GM21526 (cell line): ENCODE measurements around the gene CEP135.
"Not testable (repeated sequence)": the region's sequence is repeated elsewhere in the genome, so short reads cannot be mapped to it uniquely, and the experiment has no call there.

Source experiments
- ATAC-seq: cut with Tn5 transposase; IDR thresholded peaks from one replicate; pipeline ENCODE4 v1.9.1; 2021; ENCODE audit warnings: moderate library complexity; ENCODE audit not compliant: unreplicated experiment, low FRiP score

CEP135 gene

DNA sequence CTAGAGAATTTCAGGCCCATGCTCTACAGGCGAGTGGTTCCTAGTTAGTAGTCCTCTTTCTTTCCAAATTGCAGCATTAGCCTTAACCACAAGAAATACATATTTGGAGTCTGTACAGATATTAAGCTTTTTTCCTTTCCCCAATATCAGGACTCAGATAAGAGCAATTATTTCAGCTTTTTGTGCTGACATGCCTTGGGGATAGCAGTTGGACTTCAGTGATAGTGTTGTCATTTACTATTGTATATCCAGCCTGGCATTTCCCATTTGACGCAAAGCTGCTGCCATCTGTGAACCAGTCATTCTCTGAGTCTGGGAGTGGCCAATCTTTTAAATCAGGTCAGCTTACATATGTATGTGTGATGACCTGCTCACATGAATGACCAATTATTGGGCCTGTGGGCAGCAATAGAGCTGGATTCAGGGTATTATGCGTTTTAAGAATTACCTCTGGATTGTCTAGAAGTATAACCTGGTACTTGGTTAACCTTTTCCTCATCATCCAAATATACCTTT is 6.8 kb upstream of the CEP135 start:
- ATAC-seq, result no peak

- ATAC-seq, result peak; percentile 47
Observed at GRCh38 chr4:55947254-55947882, 1.4 kb upstream of the CEP135 start.

DNA sequence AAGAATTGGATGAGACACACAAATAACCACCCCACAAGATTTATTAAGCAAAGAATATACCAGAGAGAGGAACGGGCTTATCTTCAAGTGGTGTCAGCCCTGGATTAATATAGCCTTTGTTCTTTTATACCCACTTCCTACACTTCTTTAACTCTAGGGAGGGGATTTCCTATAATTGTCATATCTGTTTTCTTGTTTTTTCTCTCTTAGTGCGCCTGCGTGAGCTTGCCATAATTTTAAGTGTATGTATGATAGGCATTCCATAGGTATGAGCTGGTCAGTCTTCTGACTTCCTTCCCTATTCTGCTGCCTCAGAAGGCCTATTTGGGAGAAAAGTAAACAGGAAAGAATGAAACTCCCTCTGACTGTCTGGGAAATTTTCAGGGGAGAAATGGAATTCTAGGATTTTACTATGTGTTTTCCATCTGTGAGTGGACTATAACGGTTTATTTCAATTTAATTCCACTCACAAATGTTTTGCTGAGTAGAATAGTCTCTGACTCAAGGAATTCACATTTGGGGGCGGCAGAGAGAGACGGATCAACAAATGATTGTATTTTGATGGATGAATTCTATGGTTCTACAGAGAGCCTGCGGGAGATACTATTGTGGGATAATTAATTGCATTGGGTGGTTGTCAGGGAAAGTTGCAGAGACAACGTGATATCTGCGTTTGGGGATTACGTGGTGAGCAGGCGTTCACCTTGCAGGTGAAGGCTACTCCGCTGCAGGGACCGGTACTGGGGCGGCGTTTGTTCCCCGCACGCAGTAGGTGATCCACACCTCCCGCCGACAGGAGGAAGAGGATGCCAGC is 626 bp upstream of the CEP135 start:
- ATAC-seq, result peak; percentile 8

GRCh38 chr4:55949482-55949802 is 697 bp downstream of the CEP135 start:
- no peak for ATAC-seq

- no peak for ATAC-seq
Observed at GRCh38 chr4:55951191-55951922, 2.6 kb downstream of the CEP135 start.

- ATAC-seq, result no peak
Observed at GRCh38 chr4:55955710-55956109, 7.0 kb downstream of the CEP135 start.

DNA sequence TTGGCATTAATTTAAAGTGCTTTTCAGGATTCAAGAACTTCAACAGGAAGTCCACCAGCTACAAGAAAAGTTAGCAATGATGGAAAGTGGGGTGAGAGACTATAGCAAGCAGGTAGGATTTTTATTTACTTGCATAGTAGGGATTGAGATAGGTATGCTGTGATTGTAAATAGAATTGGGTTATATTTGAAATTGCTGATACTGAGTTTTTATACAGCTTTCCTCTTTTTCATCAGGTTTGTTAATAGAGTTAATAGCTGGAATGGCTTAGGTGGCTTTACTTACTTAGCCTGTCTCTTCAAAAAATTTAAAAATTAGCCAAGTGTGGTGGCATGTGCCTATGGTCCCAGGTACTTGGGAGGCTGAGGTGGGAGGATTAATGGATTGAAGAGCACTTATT is 10.9 kb downstream of the CEP135 start:
- no peak for ATAC-seq

GRCh38 chr4:55964046-55964445 is 15.3 kb downstream of the CEP135 start:
- ATAC-seq, result no peak

- ATAC-seq, result no peak
Observed at GRCh38 chr4:55965585-55965984, 16.8 kb downstream of the CEP135 start.

GRCh38 chr4:55966324-55966723 is 17.6 kb downstream of the CEP135 start:
- not testable (repeated sequence) for ATAC-seq

DNA sequence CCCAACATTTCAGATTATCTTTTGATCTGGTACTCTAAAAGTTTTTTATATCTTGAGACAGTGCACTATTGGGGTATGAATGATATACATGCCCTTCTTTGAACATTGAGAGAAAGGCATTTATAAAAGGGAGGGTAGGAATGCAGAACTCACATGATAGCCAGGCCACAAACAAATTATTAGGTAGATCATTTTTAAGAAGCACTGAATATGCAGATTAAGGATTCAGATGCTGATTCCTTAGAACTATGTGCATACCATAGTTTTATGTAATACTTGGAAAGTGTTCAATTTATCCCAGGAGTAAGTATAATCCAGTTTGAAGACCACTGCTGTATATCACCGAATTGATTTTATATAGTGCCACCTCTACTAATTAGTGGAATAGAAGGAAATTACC is 18.6 kb downstream of the CEP135 start:
- ATAC-seq, result no peak

DNA sequence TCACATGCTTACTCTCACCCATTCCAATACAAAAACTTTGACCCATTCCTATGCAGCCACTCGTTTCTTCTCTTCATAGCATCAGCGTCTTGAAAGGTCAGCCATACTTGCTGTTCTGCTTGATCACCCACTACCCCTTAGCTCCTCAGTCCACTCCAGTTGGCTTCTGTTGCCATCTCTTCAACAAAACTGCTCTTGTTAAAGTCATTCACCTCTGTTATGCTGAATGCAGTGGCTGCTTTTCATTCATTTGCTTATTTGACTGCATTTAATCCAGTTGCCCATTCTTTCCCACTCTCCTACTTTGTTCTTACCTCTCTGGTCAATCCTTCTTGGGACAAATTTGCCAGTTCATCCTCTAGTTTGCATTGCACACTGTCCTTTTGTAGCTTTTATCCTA is 24.9 kb downstream of the CEP135 start:
- ATAC-seq, result no peak

DNA sequence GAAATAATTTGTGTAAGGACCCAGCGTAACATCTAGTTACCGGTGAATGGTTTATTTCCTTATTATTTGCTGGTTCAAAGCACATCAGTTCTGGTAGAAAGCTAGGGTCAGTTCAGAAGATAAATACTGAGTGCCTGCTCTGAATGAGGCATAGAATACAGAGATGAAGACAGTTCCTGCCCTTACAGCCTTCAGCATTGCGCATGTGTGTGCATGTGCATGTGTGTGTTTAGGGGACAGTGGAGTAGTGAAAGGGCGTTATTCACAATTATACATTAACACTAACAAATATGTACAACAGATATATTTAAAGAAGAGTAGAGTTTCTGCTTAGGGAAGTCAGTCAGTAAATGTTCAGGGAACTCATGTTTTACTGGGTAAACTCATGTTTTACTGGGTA is 29.1 kb downstream of the CEP135 start:
- no peak for ATAC-seq

GRCh38 chr4:55979562-55979961 is 30.8 kb downstream of the CEP135 start:
- ATAC-seq, result no peak

GRCh38 chr4:55980725-55981124 is 32.0 kb downstream of the CEP135 start:
- no peak for ATAC-seq

- ATAC-seq, result no peak
Observed at GRCh38 chr4:55982976-55983375, 34.2 kb downstream of the CEP135 start.

DNA sequence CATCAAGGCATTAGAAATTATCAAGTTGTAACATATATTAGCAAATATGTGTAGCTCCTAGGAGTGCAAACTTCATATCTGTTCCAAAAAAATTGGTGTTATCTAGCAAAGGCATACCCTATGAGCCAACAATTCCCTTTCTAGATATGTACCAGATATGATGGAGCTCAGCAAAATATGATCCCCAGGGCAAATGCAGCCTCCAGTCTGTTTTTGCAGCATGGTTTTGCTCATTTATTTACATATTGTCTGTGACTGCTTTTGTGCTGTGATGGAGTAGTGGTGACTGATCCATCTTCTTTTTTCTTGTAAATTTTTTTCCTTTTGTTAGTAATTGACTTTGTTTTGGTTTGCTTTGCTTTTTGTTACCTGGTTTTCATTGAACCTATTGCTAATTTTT is 41.0 kb downstream of the CEP135 start:
- ATAC-seq, result no peak

GRCh38 chr4:55993994-55994663 is 45.4 kb downstream of the CEP135 start:
- ATAC-seq, result peak; percentile 76

DNA sequence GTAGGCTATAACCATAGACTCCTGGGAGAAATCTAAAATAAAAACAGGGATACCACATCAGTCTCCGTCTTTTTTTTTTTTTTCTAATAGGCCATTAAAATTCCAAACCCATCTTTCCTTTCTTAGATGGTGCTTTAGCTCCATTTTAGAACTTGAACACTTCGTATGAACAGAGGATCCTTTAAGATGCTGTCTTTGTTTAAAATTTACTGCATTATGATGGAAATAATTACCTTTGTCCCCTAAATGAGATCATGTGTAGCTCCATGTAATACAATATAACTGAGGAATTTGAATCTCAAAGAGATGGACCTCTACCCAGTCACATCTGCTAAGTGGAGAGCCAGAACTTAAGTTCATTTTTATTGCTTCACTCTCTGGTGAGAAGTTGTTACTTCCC is 47.9 kb downstream of the CEP135 start:
- no peak for ATAC-seq

- ATAC-seq, result no peak
Observed at GRCh38 chr4:56003606-56004005, 54.9 kb downstream of the CEP135 start.

GRCh38 chr4:56004235-56004634 is 55.5 kb downstream of the CEP135 start:
- no peak for ATAC-seq
